GM10847 (cell line): ENCODE results near the gene RIPOR2.

Experiments used
- POLR2A ChIP-seq: IDR thresholded peaks from 2 replicates; pipeline ENCODE4 v1.6.1; 2011; ENCODE audit not compliant: insufficient read length; ENCODE audit errors: extremely low read depth

The RIPOR2 gene

GRCh38 chr6:24922170-24922569, 13.6 kb downstream of the RIPOR2 start:
- no peak for TF ChIP-seq POLR2A

GRCh38 chr6:24920136-24920535, 15.6 kb downstream of the RIPOR2 start:
- TF ChIP-seq POLR2A: no peak

- no peak for TF ChIP-seq POLR2A
These were observed 16.5 kb downstream of the RIPOR2 start for GRCh38 chr6:24919056-24919892.

GRCh38 chr6:24918641-24919055, 17.1 kb downstream of the RIPOR2 start:
- TF ChIP-seq POLR2A: no peak

- no peak for TF ChIP-seq POLR2A
These were observed 19.3 kb downstream of the RIPOR2 start for GRCh38 chr6:24916496-24916895.

- no peak for TF ChIP-seq POLR2A
These were observed 20.1 kb downstream of the RIPOR2 start for GRCh38 chr6:24915641-24916040.

- TF ChIP-seq POLR2A: no peak
These were observed 23.9 kb downstream of the RIPOR2 start for GRCh38 chr6:24911796-24912382.

GRCh38 chr6:24910961-24911725, 24.6 kb downstream of the RIPOR2 start:
- no peak for TF ChIP-seq POLR2A

- TF ChIP-seq POLR2A: no peak
These were observed 25.3 kb downstream of the RIPOR2 start for GRCh38 chr6:24910331-24910960.

- no peak for TF ChIP-seq POLR2A
These were observed 26.2 kb downstream of the RIPOR2 start for GRCh38 chr6:24909241-24910216.

- no peak for TF ChIP-seq POLR2A
These were observed 27.1 kb downstream of the RIPOR2 start for GRCh38 chr6:24908650-24909035.

GRCh38 chr6:24907919-24908649, 27.7 kb downstream of the RIPOR2 start:
- TF ChIP-seq POLR2A: no peak

GRCh38 chr6:24906314-24906713, 29.4 kb downstream of the RIPOR2 start:
- no peak for TF ChIP-seq POLR2A

- no peak for TF ChIP-seq POLR2A
These were observed 30.3 kb downstream of the RIPOR2 start for GRCh38 chr6:24905483-24905882.

GRCh38 chr6:24903681-24904080, 32.1 kb downstream of the RIPOR2 start:
- TF ChIP-seq POLR2A: no peak
